ENCODE results near the gene SLCO4C1.

SLCO4C1 gene

DNA sequence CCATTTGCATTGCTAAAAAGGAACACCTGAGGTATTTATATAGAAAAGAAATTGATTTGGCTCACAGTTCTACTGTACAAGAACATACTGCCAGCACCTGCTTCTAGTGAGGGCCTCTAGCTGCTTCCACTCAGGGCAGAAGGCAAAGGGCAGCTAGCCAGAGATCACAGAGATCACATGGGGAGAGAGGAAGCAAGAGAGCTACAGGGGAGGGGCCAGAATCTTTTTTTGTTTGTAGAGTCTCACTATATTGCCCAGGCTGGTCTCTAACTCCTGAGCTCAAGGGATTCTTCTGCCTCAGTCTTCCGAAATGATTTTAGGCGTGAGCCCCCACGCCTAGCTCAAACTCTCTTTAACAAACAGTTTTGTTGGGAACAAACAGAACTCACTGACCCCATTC, 6.1 kb downstream of the SLCO4C1 start:
- Histone ChIP-seq H3K9ac (ENCODE audit: low read depth, low read length, poor library complexity) (no peak overlapping the region), H3K27ac (replicated peaks; ENCODE audit: low read length) (no peak overlapping the region), H3K79me1 (ENCODE audit: low read depth, low read length) (no peaks in the 10 kb centered on the region), H3K9me3 (replicated peaks in 1 of 2; ENCODE audit: control insufficient read depth in 2 of 2, insufficient read depth in 1 of 2, low read depth in 1 of 2, low read length in 2 of 2) (no peaks in the 10 kb centered on the region), H3K27me3 (ENCODE audit: control insufficient read depth in 3 of 3, insufficient read depth in 3 of 3, low read depth in 1 of 3, low read length in 3 of 3) (peaks cover 0 to 3% (median 2%) of the 10 kb centered on the region in 3 experiments), H3K4me3 (ENCODE audit: low read length in 2 of 2) (no peak overlapping the region), H2BK120ac (ENCODE audit: low read depth, low read length) (no peak overlapping the region), H2BK12ac (ENCODE audit: low read length) (no peak overlapping the region), H2BK5ac (ENCODE audit: low read length) (no peak overlapping the region), H4K8ac (ENCODE audit: low read depth, low read length) (no peak overlapping the region), H3K14ac (ENCODE audit: low read length) (no peak overlapping the region), H4K91ac (ENCODE audit: low read depth, low read length, poor library complexity) (no peak overlapping the region), H3K36me3 (replicated peaks in 1 of 2; ENCODE audit: control insufficient read depth in 2 of 2, insufficient read depth in 2 of 2, low read length in 2 of 2) (no peaks in the 10 kb centered on the region), H2AK5ac (ENCODE audit: low read depth, low read length) (no peak overlapping the region), H3K23ac (ENCODE audit: low read depth, low read length, poor library complexity) (no peak overlapping the region), H2BK15ac (ENCODE audit: low read length) (no peak overlapping the region), H2AFZ (ENCODE audit: low read length) (no peak overlapping the region), H3K4ac (ENCODE audit: low read length) (no peak overlapping the region), H3K4me1 (ENCODE audit: control insufficient read depth in 2 of 2, insufficient read depth in 1 of 2, low read depth in 1 of 2, low read length in 2 of 2) (no peaks in the 10 kb centered on the region), H3K4me2 (ENCODE audit: insufficient read depth, low read length, poor library complexity, severe bottlenecking) (no peak overlapping the region), H3K18ac (ENCODE audit: low read length) (no peak overlapping the region)
- WGBS, 2 donors (ENCODE audit: extremely low coverage in 2 of 2, insufficient read length in 2 of 2, insufficient replicate concordance in 1 of 2): no CpG with 5 or more reads among the region's 3 CpGs
- DNase-seq (ENCODE audit: low spot score): no peak

GRCh38 chr5:102289251-102289899, 6.7 kb downstream of the SLCO4C1 start:
- DNase-seq (ENCODE audit: low spot score): no peak
- WGBS, 2 donors (ENCODE audit: extremely low coverage in 2 of 2, insufficient read length in 2 of 2, insufficient replicate concordance in 1 of 2): 100% methylated on average over 1 of the region's 6 CpGs
- H2BK5ac ChIP-seq (ENCODE audit: low read length): no peak overlapping the region

DNA sequence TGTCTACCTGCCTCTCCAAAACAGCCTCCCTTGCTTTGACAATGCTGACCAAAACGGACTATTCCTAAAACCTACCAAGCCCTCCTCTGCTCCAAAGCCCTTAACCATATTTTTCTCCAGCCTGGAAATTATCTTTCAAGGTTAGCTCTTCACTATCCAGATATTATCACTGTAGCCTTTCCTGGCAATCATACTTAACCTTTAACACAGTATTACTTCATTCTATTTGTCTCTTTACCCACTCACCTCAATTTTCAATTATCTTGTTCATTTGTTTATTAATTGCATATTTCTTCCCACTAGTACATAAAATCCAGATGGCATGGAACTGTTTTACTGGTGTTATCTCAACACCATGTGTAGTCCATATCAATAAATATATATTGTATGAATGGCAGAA, 7.5 kb downstream of the SLCO4C1 start:
- H3K9me3 ChIP-seq (replicated peaks in 1 of 2; ENCODE audit: control insufficient read depth in 2 of 2, insufficient read depth in 1 of 2, low read depth in 1 of 2, low read length in 2 of 2): no peaks in the 10 kb centered on the region
- no peaks in the 10 kb centered on the region for H3K79me1 ChIP-seq (ENCODE audit: low read depth, low read length)
- H3K27ac ChIP-seq (replicated peaks; ENCODE audit: low read length): no peak overlapping the region
- no peak overlapping the region for H4K91ac ChIP-seq (ENCODE audit: low read depth, low read length, poor library complexity)
- H3K14ac ChIP-seq (ENCODE audit: low read length): no peak overlapping the region
- H3K27me3 ChIP-seq (ENCODE audit: control insufficient read depth in 3 of 3, insufficient read depth in 3 of 3, low read depth in 1 of 3, low read length in 3 of 3): no peaks in the 10 kb centered on the region
- H3K4me3 ChIP-seq (ENCODE audit: low read length in 2 of 2): no peak overlapping the region
- no peak overlapping the region for H2BK12ac ChIP-seq (ENCODE audit: low read length)
- H3K23ac ChIP-seq (ENCODE audit: low read depth, low read length, poor library complexity): no peak overlapping the region
- H3K4me1 ChIP-seq (ENCODE audit: control insufficient read depth in 2 of 2, insufficient read depth in 1 of 2, low read depth in 1 of 2, low read length in 2 of 2): no peaks in the 10 kb centered on the region
- no peak overlapping the region for H3K4ac ChIP-seq (ENCODE audit: low read length)
- H4K8ac ChIP-seq (ENCODE audit: low read depth, low read length): no peak overlapping the region
- no peak overlapping the region for H2BK5ac ChIP-seq (ENCODE audit: low read length)
- H3K4me2 ChIP-seq (ENCODE audit: insufficient read depth, low read length, poor library complexity, severe bottlenecking): no peak overlapping the region
- no peak for DNase-seq (ENCODE audit: low spot score)
- H2AFZ ChIP-seq (ENCODE audit: low read length): no peak overlapping the region
- no peak overlapping the region for H2BK15ac ChIP-seq (ENCODE audit: low read length)
- no peak overlapping the region for H2AK5ac ChIP-seq (ENCODE audit: low read depth, low read length)
- no peak overlapping the region for H3K9ac ChIP-seq (ENCODE audit: low read depth, low read length, poor library complexity)
- WGBS, 2 donors (ENCODE audit: extremely low coverage in 2 of 2, insufficient read length in 2 of 2, insufficient replicate concordance in 1 of 2): no CpG with 5 or more reads among the region's 1 CpG
- H2BK120ac ChIP-seq (ENCODE audit: low read depth, low read length): no peak overlapping the region
- no peaks in the 10 kb centered on the region for H3K36me3 ChIP-seq (replicated peaks in 1 of 2; ENCODE audit: control insufficient read depth in 2 of 2, insufficient read depth in 2 of 2, low read length in 2 of 2)
- no peak overlapping the region for H3K18ac ChIP-seq (ENCODE audit: low read length)

More at GRCh38 chr5:102289251-102289899, 6.7 kb downstream of the SLCO4C1 start:
- Histone ChIP-seq H2AFZ (ENCODE audit: low read length) (no peak overlapping the region), H3K18ac (ENCODE audit: low read length) (no peak overlapping the region), H2BK15ac (ENCODE audit: low read length) (no peak overlapping the region), H3K4ac (ENCODE audit: low read length) (no peak overlapping the region), H4K91ac (ENCODE audit: low read depth, low read length, poor library complexity) (no peak overlapping the region), H3K4me2 (ENCODE audit: insufficient read depth, low read length, poor library complexity, severe bottlenecking) (no peak overlapping the region), H3K36me3 (replicated peaks in 1 of 2; ENCODE audit: control insufficient read depth in 2 of 2, insufficient read depth in 2 of 2, low read length in 2 of 2) (no peaks in the 10 kb centered on the region), H3K4me3 (ENCODE audit: low read length in 2 of 2) (no peak overlapping the region), H2BK12ac (ENCODE audit: low read length) (no peak overlapping the region), H3K23ac (ENCODE audit: low read depth, low read length, poor library complexity) (no peak overlapping the region), H3K79me1 (ENCODE audit: low read depth, low read length) (no peaks in the 10 kb centered on the region), H4K8ac (ENCODE audit: low read depth, low read length) (no peak overlapping the region), H3K14ac (ENCODE audit: low read length) (no peak overlapping the region), H3K9ac (ENCODE audit: low read depth, low read length, poor library complexity) (no peak overlapping the region), H3K27me3 (ENCODE audit: control insufficient read depth in 3 of 3, insufficient read depth in 3 of 3, low read depth in 1 of 3, low read length in 3 of 3) (no peaks in the 10 kb centered on the region), H2AK5ac (ENCODE audit: low read depth, low read length) (no peak overlapping the region), H3K9me3 (replicated peaks in 1 of 2; ENCODE audit: control insufficient read depth in 2 of 2, insufficient read depth in 1 of 2, low read depth in 1 of 2, low read length in 2 of 2) (no peaks in the 10 kb centered on the region), H2BK120ac (ENCODE audit: low read depth, low read length) (no peak overlapping the region), H3K4me1 (ENCODE audit: control insufficient read depth in 2 of 2, insufficient read depth in 1 of 2, low read depth in 1 of 2, low read length in 2 of 2) (no peaks in the 10 kb centered on the region), H3K27ac (replicated peaks; ENCODE audit: low read length) (no peak overlapping the region)

DNA sequence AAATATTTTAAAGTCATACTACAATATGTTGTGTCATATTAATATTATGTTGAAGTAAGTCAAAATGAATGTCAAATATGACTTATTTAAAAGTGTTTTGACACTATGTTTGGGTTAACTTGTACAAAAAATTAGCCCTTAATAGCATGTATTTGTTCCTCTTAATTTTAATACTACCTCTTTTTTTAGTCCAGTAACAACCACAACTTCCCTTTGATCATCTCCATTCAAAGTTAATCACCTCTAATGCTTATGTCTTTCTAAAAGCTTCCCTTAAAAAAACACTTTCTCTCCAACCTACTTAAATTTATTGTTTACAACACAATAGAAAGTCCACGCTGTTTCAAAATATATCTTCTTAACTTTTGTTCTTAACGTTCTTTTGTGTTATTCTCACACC, 9.6 kb downstream of the SLCO4C1 start:
- Histone ChIP-seq H2BK5ac (ENCODE audit: low read length) (no peak overlapping the region), H3K4me1 (ENCODE audit: control insufficient read depth in 2 of 2, insufficient read depth in 1 of 2, low read depth in 1 of 2, low read length in 2 of 2) (no peaks in the 10 kb centered on the region), H2AK5ac (ENCODE audit: low read depth, low read length) (no peak overlapping the region), H3K9ac (ENCODE audit: low read depth, low read length, poor library complexity) (no peak overlapping the region), H3K18ac (ENCODE audit: low read length) (no peak overlapping the region), H3K9me3 (replicated peaks in 1 of 2; ENCODE audit: control insufficient read depth in 2 of 2, insufficient read depth in 1 of 2, low read depth in 1 of 2, low read length in 2 of 2) (no peaks in the 10 kb centered on the region), H3K4ac (ENCODE audit: low read length) (no peak overlapping the region), H2BK12ac (ENCODE audit: low read length) (no peak overlapping the region), H4K8ac (ENCODE audit: low read depth, low read length) (no peak overlapping the region), H2BK120ac (ENCODE audit: low read depth, low read length) (no peak overlapping the region), H2BK15ac (ENCODE audit: low read length) (no peak overlapping the region), H4K91ac (ENCODE audit: low read depth, low read length, poor library complexity) (no peak overlapping the region), H3K14ac (ENCODE audit: low read length) (no peak overlapping the region), H3K4me3 (ENCODE audit: low read length in 2 of 2) (no peak overlapping the region), H3K27ac (replicated peaks; ENCODE audit: low read length) (no peak overlapping the region), H3K79me1 (ENCODE audit: low read depth, low read length) (no peaks in the 10 kb centered on the region), H3K36me3 (replicated peaks in 1 of 2; ENCODE audit: control insufficient read depth in 2 of 2, insufficient read depth in 2 of 2, low read length in 2 of 2) (no peaks in the 10 kb centered on the region), H2AFZ (ENCODE audit: low read length) (no peak overlapping the region), H3K27me3 (ENCODE audit: control insufficient read depth in 3 of 3, insufficient read depth in 3 of 3, low read depth in 1 of 3, low read length in 3 of 3) (no peaks in the 10 kb centered on the region), H3K23ac (ENCODE audit: low read depth, low read length, poor library complexity) (no peak overlapping the region), H3K4me2 (ENCODE audit: insufficient read depth, low read length, poor library complexity, severe bottlenecking) (no peak overlapping the region)
- DNase-seq (ENCODE audit: low spot score): no peak
- WGBS, 2 donors (ENCODE audit: extremely low coverage in 2 of 2, insufficient read length in 2 of 2, insufficient replicate concordance in 1 of 2): 100% methylated on average over 1 of the region's 2 CpGs
